ENCODE measurements around the gene PRR20A.

- TF ChIP-seq, protein P1, sequence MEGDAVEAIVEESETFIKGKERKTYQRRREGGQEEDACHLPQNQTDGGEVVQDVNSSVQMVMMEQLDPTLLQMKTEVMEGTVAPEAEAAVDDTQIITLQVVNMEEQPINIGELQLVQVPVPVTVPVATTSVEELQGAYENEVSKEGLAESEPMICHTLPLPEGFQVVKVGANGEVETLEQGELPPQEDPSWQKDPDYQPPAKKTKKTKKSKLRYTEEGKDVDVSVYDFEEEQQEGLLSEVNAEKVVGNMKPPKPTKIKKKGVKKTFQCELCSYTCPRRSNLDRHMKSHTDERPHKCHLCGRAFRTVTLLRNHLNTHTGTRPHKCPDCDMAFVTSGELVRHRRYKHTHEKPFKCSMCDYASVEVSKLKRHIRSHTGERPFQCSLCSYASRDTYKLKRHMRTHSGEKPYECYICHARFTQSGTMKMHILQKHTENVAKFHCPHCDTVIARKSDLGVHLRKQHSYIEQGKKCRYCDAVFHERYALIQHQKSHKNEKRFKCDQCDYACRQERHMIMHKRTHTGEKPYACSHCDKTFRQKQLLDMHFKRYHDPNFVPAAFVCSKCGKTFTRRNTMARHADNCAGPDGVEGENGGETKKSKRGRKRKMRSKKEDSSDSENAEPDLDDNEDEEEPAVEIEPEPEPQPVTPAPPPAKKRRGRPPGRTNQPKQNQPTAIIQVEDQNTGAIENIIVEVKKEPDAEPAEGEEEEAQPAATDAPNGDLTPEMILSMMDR (IDR thresholded peaks at IDR 0.05), result no peak
- TF ChIP-seq ZFX (IDR thresholded peaks at IDR 0.05; ENCODE audit: borderline replicate concordance), result no peak
Observed at GRCh38 chr13:57138988-57139387, 1.7 kb upstream of the PRR20A start.
